ENCODE results near the gene LRP1.

The LRP1 gene

DNA sequence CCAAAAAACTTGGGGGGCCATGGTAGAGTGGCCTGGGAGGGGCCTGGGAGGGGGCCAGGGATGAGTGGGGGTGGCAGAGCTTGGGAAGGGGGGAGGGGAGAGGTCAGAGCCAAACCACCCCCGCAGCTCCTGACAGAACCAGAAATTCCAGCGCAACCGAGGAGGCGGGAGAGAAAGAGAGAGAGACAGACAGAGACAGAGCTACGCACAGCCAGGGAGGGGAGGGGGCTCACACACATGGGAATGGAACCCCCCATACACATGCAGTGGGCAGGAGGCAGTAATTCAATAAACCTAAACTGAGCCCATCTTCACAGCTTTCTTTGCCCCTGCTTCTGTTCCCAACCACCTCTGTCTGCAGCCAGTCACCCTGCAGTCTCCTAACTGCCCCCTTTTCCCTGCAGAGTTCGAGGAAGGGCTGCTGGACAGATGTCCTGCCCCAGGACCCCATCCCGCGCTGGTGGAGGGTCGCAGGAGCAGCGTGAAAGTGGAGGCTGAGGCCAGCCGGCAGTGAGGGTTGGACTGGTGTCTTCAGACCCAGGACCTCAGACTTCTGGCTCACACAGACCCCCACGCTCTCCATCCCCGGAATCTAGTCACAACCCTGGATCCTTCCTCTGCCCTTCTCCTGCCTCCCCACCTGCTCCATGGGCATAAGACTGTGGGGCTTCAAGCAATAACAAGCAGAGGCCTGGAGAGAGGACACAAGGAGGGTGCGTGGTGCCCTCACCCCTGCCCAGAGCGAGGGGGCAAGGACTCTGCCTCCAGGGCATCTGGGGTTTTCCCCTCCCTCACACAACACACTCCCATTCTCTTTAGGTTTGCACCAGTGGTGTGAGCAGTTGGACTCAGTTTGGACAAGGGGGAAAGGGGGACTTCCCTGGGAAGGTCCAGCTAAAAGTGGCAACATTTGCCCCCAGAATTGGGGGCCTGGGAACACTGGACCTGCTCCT, 33.8 kb upstream of the LRP1 start:
- DNase-seq, result no peak

DNA sequence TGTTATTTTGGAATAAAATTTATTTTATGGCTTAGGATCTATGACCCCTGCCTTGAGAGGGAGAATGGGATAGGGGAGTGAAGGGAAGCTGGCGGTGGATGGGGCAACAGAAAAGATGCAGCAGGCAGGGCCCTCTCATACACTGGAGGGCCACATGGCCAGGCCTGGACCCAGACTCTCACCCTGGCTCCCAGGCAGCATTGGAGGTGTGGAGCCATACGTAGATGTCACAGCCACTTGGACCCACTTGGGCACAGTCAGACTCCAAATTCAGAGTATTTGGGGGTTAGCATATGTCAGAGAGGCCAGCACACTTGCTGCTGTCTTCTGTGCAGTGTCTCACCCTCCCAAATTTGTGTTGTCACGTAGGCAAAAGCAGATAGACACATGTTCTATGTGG, 32.8 kb upstream of the LRP1 start:
- DNase-seq, result no peak

DNA sequence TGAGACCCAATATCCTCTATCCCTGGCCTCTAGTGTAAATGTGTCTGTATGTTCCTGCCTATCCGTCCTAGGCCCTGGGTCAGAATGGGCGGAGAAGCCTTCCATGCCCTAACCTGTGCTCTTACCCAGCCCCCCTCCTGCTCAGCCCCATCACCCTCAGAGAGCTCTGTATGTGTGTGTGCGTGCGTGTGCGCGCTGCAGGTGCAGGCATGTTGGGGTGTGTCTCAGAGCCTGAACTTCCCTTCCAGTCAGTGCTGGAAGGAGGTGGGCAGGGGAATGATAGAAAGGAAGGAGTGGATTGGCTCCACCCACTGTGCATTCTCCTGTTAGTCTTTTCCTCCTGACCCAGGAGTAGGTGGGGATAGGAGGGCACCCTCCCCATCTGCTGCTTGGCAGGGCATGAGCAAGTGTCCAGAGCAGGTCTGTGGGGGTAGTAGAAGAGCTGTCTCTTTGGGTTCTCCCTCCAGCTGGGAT, 32.1 kb upstream of the LRP1 start:
- DNase-seq, result no peak

DNA sequence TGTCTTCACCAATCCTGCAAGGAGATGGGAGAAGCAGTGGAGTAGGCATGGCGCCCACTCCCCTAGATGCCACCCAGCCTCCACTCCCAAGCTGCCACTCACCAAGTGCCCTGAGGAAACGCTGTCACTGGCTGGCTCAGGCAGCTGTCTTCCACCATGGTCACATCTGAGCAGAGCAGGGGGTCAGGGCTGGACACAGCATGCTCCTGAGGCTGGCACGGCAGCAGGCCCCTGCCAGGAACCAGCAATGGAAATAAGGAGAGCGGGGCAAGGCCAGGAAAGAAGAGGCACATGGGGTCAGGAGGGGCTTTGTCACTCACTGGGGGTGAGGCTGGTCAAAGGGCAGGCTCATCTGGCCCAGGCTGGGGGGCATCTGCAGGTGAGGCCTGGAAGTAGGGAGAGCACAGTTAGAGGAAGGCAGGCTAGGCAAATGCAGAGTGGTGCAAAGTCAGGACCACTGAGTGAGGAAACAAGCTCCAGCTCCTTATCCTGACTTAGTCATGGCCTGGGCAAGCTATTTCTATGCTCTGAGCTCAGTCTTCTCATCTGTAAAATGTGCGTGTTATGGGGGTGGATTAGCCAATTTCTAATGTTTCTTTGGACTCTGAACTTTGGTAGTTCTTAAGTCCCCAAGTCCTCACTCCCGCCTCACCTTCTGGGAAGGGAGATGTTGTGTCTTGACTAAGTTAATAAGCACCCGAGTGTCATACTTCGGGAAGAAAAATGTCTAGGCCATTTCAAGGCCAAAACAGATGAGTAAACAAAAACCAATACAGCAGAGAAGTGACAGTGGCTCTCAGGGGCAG, 31.3 kb upstream of the LRP1 start:
- DNase-seq, result no peak

DNA sequence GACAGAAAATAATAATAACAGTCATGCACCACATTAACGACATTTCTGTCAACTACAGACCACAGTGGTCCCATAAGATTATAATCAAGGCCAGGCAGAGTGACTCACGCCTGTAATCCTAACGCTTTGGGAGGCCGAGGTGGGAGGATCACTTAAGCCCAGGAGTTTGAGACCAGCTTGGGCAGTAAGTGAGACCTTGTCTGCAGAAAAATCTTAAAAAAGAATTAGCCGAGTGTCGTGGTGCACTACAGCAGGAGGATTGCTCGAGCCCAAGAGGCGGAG, 30.8 kb upstream of the LRP1 start:
- no peak for DNase-seq

DNA sequence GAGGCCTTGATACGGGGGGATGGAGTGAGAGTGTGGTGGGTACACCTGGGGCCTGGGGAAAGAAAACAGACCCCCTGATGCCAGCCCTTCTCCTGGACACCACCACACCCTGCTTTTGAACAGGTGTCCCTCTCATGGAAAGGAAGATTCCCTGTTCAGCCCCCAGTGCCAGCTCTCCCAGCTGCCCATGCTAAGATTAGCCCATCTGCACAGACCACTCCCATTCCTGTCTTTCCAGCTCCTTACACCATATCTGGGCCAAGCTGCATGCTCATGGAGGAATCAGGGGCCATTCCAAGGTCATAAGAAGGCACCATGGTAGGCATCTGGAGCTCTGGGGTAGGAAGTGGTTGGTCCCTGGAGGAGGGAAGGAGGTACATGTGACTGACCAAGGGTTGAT, 29.7 kb upstream of the LRP1 start:
- DNase-seq, result no peak

DNA sequence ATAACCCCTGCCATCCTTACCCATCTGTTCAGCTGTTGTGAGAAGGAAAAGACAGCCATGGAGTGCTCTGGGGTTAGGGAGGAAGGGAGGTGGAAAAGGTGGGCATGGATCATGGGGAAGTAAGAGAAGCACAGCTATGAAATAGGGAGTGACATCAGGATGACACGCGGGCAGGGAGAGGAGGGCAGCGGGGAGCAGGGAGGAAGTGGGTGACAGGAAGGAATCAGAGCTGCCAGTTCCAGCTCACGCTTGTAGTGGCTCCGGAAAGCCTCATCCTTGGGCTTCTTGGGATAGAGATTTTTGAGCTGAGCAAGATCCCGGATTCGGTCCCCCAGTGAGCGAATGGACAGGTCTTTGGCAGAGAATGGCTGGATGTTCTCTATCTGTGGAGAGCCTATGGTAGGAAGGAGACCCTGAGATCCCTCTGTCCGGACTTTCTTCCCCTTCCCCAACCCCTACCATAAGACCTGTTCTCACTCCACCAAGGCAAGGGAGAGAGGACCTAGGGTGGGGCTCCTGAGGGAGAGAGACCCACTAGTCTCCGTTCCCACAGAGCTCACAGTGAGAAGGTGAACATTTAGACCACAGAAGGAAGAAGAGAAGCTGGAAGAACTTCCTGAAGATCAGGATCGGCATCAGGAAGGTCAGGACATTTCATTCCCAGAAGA, 29.1 kb upstream of the LRP1 start:
- DNase-seq, result no peak

DNA sequence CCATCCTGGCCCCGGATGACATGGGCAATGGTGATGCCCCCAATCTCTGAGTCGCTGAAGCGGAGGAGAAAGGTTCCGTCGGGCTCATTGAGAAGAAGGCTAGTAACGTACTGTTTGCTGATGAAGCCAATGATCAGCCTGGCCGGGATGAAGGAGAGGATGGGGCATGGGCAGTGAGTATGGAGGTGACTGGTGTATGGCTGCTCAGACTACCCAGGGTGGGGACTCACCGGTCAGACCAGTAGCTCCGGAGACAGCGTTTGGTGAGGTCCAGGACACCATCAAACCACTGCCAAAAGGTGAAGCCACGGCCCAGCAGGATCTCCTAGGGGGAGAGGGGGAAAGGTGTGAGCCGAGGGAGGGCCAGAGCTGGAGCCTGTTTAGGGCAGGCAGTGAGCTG, 28.5 kb upstream of the LRP1 start:
- DNase-seq, result no peak

DNA sequence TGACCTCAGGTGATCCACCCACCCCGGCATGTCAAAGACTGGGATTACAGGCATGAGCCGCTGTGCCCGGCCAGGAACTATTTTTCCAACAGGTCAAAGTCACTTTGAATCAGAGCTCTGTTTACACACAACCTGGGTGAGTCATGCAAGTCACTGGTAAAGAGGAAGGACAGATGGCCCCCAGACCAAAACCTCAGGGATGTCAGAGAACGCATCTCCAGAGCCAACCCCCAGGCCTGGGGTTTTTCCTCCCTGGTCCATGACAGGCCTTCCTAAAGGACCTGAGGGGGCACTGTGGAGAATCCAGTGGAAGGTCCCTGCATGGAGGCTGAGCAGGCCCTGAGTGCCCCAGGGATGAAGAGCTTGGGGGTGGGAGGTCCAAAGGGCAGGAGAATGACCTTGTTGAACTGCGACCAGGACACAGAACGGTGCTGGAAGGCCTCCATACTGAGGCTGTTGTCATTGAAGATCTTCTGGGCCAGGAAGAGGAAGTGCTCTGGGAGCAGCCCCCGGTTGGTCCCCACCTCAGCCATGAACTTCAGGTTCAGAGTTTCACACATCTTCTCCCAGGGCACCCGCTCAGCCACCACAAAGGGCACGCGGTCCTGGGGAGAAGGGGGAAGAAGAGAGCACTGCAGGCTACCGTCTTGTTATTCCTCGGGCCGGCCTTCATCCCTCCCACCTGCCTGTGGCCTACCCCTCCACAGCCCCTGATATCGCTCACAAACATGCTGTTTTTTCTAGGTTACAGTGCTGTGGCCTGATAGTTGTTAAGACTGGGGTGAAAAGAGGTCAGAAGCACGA, 26.2 kb upstream of the LRP1 start:
- DNase-seq, result no peak

DNA sequence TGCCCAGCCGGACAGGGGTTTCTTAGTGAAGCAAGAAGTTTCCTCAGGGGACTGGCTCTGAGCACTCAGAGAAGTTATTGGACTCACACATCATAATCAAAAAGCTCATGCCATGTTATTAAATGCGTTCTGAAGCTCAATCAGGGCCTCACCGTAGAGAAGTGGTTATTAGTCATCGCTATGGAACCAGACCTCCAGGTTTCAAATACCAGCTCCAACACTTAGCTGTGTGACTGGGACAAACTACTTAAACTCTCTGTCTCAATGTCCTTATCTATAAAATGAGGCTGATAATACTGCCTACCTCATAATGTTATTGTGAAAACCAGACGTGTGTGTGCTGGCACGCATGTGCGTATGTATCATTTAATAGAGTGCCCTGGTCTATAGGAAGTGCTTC, 24.4 kb upstream of the LRP1 start:
- no peak for DNase-seq

DNA sequence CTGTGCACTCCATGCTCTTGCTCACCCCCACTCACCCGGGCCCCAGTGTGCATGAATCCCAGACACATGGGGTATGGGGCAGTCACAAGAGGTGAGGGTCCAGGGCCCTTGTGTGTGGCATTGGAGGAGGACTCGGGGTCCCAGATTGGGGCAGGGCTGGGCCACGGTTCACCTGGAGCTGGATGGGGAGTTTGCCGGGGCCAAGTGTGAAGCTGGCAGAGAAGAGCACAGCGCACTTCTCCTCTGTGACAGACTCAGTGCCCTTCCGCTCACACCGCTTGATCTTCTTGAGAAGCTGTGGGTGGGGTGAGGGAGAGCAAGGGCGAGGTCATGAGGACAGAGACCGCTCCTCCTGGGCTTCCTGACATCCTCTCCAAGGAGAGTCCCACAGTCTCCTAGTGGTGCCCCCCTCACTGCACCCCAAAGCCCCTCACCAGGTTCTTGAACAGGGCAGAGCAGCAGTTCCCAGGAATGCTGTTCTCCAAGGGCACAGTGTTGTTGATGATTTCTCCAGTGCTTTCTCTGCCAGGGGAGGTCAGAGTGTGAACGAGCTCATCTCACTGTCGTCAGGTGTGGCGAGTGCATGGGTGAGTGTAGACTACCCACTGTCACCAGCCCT, 23.9 kb upstream of the LRP1 start:
- no peak for DNase-seq

DNA sequence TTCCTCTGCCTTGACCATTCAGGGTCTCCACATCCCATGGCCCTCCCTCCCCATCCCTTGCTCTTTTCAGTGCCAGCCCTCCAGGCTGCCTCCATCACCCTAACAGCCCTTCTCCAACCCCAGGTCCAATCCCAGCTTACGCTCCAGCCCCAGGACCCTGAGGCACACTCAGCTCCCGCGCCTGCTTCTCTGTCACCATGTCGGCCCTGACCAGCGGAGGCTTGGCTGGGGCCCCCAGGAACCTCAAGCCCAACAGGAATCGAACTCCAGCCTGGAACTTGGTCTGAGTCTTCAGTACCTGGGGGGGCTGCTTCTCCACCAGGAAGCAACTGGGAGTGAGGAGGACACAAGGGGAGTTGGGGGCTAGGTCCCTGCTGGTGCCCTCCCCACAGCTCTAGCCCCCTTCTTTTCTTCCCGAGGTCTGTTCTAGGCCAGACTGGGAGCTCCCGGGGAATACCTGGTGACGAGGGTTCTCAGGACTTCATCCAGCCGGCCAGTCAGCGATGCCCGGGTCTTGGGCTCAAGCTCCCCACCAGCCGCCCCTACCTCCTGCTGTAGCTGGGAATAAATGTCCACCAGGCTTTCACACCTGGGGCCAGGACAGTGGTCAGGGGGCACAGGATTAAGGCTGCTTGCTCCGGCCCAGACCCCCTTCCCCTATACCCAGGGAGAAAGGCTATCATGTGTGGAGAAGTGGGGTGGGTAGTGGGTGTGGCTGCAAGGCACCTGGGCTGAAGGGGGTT, 23.1 kb upstream of the LRP1 start:
- no peak for DNase-seq

DNA sequence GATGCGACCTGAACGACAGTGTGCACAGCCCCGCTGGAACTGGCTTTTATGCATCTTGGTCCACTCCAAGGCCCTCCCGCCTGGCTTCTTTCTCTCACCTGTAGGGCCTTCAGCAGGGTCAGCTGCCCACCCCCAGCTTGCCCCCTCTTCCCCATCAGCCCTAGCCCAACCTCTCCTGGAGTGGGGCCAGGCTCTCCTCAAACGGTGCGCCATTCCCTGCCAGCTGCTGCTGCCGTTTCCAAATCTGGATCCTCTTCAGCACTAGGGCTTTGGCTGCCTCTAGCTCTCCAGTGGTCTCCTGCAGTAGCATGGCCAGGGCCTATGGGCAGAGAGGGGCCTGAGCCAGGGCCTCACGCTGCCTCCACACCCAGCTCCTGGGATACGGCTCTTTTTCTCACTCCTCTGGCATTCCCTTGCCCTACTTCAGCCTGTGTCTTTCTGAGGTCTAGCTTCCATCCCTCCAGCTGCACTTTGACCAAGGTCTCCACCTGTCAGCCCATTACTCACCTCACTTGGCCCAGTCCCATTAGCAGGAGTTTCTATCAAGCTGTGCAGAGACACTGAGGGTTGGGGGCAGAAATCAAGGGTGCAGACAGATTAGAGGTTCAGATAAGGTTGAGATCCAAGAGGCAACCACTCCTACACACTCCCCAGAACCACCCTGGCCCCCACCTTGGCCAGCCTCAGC, 22.1 kb upstream of the LRP1 start:
- DNase-seq, result no peak

DNA sequence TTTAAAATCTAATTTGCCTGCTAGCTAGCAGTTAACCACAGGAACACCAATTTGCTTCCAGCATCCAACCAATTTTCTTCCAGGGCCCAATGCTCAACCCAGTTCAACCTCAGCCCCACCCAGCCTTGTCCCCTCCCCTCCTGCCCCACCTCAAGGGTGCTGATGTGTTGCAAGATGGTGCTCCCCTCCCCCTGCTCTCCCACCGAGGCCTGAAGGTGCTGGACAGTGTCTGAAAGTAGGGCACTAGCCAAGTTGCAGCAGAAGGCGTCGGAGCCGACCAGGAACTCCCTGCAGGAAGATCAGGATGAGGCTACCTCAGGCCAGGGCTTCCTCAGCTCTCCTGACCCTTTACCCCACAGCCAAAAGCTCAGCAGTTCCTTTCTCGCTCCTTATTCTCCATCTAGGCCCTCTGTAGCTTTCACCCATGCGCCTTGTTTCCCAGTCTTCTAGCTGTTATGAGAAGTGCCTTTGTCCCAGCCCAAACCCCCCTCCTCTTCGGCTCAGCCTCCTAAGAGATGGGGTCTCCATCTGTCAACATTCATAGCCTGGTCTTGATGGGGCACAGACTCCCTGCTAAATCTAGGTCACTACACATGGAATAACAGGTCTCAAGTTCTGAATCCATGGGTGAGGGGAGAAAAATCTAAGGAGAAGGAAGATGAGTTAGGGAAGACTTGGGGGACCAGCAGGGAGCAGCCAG, 20.7 kb upstream of the LRP1 start:
- no peak for DNase-seq

DNA sequence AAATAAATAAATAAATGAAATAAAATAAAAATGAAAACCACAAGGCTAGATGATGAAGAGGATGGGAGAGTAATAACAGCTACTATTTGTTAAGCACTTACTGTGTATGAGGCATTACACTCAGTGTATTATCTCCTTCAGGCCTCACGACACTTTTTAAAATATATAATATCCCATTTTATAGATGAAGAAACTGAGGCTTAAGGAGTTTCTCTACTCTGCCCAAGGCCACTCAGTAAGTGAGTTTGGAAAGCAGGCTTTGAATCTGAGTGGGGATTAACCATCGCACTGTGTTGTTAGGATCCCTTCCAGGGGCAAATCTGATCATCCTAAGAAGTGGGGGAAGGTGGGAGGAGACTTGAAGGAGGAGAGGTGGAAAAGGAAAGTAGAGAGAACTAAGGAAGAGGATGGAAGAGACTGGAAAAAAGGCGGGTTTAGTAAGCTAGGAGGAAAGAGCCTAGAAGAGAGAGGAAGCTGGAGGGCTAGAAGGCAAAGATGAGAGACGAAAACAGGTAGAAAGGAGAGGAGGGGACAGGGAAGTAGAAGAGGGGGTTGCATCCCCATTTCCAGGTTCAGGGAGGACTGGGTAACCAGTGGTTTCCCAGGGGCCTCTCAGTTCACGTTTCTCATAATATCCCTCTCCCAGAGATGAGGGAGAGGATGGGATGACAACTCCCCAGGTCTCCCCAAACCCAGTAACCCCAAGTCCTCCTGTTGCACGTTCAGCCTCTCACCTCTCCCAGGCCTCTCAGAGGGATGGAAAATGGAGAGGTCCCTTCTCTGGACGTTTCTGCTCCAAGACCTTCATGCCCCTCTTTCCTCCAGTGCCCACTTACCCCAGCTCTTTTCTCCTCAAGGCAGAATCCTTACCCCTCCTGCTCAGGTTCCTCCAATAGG, 18.8 kb upstream of the LRP1 start:
- DNase-seq, result no peak

DNA sequence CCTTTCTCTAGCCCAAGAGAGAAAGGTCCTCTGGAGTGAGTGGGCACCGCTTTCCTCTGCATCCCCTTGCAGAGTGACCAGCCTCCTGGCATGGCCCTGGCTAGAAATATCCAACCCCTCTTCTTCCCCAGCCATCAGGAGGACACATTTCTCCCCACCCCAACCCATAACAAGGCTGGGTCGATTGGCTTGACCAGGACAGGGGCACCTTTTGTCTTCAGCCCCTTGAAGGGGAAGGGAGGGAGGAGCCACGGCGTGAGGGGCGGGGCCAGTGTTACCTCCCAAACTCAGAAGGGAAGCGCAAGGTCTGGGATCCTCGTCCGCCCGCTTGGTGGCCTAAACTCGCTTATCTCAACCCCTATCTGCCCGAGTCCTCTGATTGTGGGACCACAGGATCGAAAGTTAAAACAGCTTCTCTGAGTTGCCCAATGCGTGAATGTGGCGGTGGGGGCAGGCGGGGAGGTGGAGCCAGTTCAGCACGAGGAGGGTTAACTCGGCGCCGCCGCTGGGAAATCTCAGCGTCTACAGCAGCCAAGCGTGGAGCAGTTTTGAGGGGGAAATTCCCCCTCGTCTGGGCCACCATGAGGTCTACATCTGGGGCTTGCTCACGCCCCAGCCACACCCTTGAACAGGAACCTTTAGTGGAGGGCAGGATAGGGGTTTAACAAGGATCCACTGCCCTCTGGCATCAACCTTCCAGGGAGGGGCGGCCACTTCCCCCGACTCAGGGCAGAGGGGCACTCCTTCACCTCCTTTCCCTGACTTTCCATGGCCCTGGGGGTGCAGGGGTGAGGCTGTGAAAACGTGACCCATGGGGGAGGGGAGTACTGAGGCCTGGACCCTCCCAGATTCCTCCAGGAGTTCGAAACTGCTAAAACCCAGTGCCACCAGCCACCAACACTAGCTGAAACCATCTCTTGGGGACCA, 17.9 kb upstream of the LRP1 start:
- peak; percentile 66 for DNase-seq

DNA sequence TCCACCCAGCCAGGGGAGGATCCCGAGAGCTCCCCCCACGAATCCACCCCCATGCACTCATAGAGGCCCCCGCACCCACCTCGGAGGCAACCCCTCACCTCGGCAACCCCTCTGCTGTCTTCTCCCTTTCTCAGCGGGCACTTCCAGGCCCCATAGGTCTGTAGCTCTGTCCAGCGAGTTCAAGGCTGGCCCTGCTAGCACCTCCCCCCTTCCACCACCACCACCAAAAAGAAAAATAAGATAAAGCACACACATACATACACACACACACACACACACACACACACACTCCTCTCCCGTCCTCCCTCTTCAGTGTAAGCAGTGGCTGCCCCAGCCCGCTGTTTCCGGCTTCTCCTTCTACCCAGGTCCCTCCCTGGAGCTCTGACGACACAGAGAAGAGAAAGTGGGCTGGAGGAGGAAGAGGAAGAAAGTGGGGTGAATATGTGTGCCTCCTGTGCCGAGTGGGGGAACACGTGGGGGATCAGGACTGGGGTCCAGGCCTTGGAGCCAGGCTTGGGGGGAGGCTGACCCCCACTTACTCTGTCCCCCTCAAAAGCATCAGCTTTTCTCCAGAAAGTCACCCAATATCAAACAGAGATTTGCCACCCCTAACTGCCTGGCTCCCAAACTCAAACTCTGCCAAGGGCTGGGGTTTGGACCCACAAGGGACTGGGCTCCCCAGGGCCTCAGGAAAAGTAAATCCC, 17.1 kb upstream of the LRP1 start, which contains the start of gene STAT6:
TSS of gene STAT6 (minus strand) at position 332 of the 704 bp plus-strand sequence. CDS start 3,084 bp downstream, outside the sequence.
- DNase-seq, result peak; percentile 85
